ENCODE measurements around the gene RAB31. TPM values are rescaled to one million over a fixed set of nuclear protein-coding genes. Genes with fewer than 3 reads are reported as not detected.

The RAB31 gene
- total and polyA plus RNA-seq, 2 donors from 2014 or later = 17.3 to 77.1 TPM

- Histone ChIP-seq H3K4me3 (ENCODE audit: low read length in 3 of 3) (no peak overlapping the region), H3K27me3 (ENCODE audit: control insufficient read depth, insufficient read depth, low read length) (no peaks in the 10 kb centered on the region), H3K36me3 (ENCODE audit: control insufficient read depth in 2 of 3, insufficient read depth in 3 of 3, low read length in 3 of 3) (no peaks in the 10 kb centered on the region), H3K27ac (ENCODE audit: low read depth in 2 of 2, low read length in 2 of 2) (peak overlapping the region in 1 of 2 donors; percentile 20), H3K9me3 (ENCODE audit: control insufficient read depth in 2 of 3, insufficient read depth in 1 of 3, low read length in 3 of 3) (no peaks in the 10 kb centered on the region), H3K4me1 (ENCODE audit: control insufficient read depth in 2 of 3, insufficient read depth in 2 of 3, low read depth in 1 of 3, low read length in 3 of 3) (peaks cover under 1 to 23% (median 22%) of the 10 kb centered on the region in 3 donors), H3K9ac (ENCODE audit: low read length in 3 of 3) (no peak overlapping the region)
- no peak for TF ChIP-seq CTCF (IDR thresholded peaks at IDR 0.05; ENCODE audit: borderline replicate concordance, extremely low read depth, insufficient read depth)
- intact Hi-C loops (cut with DNase I) = no loop called here
- DNase-seq (no peak), FAIRE-seq (no peak)
Measured at GRCh38 chr18:9803698-9804516, 95.8 kb downstream of the RAB31 start.

GRCh38 chr18:9804517-9805104 lies 96.5 kb downstream of the RAB31 start:
- Histone ChIP-seq H3K9me3 (ENCODE audit: control insufficient read depth in 2 of 3, insufficient read depth in 1 of 3, low read length in 3 of 3) (no peaks in the 10 kb centered on the region), H3K27me3 (ENCODE audit: control insufficient read depth, insufficient read depth, low read length) (no peaks in the 10 kb centered on the region), H3K27ac (ENCODE audit: low read depth in 2 of 2, low read length in 2 of 2) (no peak overlapping the region), H3K4me3 (ENCODE audit: low read length in 3 of 3) (no peak overlapping the region), H3K4me1 (ENCODE audit: control insufficient read depth in 2 of 3, insufficient read depth in 2 of 3, low read depth in 1 of 3, low read length in 3 of 3) (peaks cover 3 to 30% (median 26%) of the 10 kb centered on the region in 3 donors), H3K9ac (ENCODE audit: low read length in 3 of 3) (no peak overlapping the region), H3K36me3 (ENCODE audit: control insufficient read depth in 2 of 3, insufficient read depth in 3 of 3, low read length in 3 of 3) (no peaks in the 10 kb centered on the region)
- DNase-seq = no peak
- TF ChIP-seq CTCF (IDR thresholded peaks at IDR 0.05; ENCODE audit: borderline replicate concordance, extremely low read depth, insufficient read depth) = no peak
- no peak for FAIRE-seq
- intact Hi-C loops (cut with DNase I) = no loop called here

- no peak for DNase-seq
- Histone ChIP-seq H3K36me3 (ENCODE audit: control insufficient read depth in 2 of 3, insufficient read depth in 3 of 3, low read length in 3 of 3) (no peaks in the 10 kb centered on the region), H3K27me3 (ENCODE audit: control insufficient read depth, insufficient read depth, low read length) (no peaks in the 10 kb centered on the region), H3K9me3 (ENCODE audit: control insufficient read depth in 2 of 3, insufficient read depth in 1 of 3, low read length in 3 of 3) (no peaks in the 10 kb centered on the region), H3K9ac (ENCODE audit: low read length in 3 of 3) (no peak overlapping the region), H3K27ac (ENCODE audit: low read depth in 2 of 2, low read length in 2 of 2) (peak overlapping the region in 1 of 2 donors; percentile 43), H3K4me3 (ENCODE audit: low read length in 3 of 3) (no peak overlapping the region), H3K4me1 (ENCODE audit: control insufficient read depth in 2 of 3, insufficient read depth in 2 of 3, low read depth in 1 of 3, low read length in 3 of 3) (peaks cover 3 to 35% (median 26%) of the 10 kb centered on the region in 3 donors)
- FAIRE-seq = no peak
- intact Hi-C loops (cut with DNase I) = no loop called here
- TF ChIP-seq CTCF (IDR thresholded peaks at IDR 0.05; ENCODE audit: borderline replicate concordance, extremely low read depth, insufficient read depth) = no peak
Measured at GRCh38 chr18:9806905-9807304, 98.8 kb downstream of the RAB31 start.
